Nephron (organoid): ENCODE measurements around the gene WIPF3.

Source experiments
- H3K27ac Mint-ChIP-seq, 3 experiments: 2 replicates each; pipeline ENCODE4 v1.8.0; 2020; ENCODE audit warnings: mixed read lengths in 3 of 3, mild to moderate bottlenecking in 2 of 3, moderate library complexity in 1 of 3
- H3K27me3 Mint-ChIP-seq: 2 replicates; pipeline ENCODE4 v1.8.0; 2021; ENCODE audit warnings: low read depth, mild to moderate bottlenecking, moderate library complexity, mixed read lengths
- H3K36me3 Mint-ChIP-seq: 2 replicates; pipeline ENCODE4 v1.8.0; 2020; ENCODE audit warnings: low read depth, mixed read lengths
- H3K4me1 Mint-ChIP-seq: 2 replicates; pipeline ENCODE4 v1.8.0; 2020; ENCODE audit warnings: mixed read lengths
- H3K4me3 Mint-ChIP-seq, 3 experiments: 2 replicates each; pipeline ENCODE4 v1.8.0; 2020; ENCODE audit warnings: mild to moderate bottlenecking in 3 of 3, mixed read lengths in 3 of 3, moderate library complexity in 2 of 3
- H3K9me3 Mint-ChIP-seq: 2 replicates; pipeline ENCODE4 v1.8.0; 2020; ENCODE audit warnings: mixed read lengths
- TF ChIP-seq, protein P1 (sequence below), 3 experiments: fragments of 200-600 bp; sonication (generic); IDR thresholded peaks; one replicate each; pipeline ENCODE4 v1.5.0; 2021; ENCODE audit warnings: antibody characterized with exemption in 3 of 3; ENCODE audit not compliant: unreplicated experiment in 3 of 3

WIPF3 gene

DNA sequence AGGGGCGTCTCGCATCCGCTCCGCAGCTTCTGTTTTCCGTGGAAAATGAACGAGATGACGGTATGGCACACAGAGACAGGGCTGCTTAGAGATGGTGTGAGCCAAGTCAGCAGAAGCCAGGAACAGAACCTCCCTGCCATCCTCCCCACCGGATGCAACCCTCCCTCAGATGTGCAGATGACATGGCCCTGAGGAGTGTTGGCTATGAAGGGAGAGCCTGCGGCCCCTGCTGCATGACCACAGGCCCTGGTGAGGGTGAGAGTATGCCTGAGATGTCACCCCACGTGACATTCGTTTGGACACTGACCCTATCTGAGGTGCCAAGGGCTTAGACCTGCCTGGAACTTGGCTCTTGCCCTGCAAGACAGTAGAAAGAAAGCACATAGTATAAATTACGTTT lies 29.4 kb downstream of the WIPF3 start:
- H3K4me3 Mint-ChIP-seq = no peak overlapping the region
- no peak overlapping the region for H3K27ac Mint-ChIP-seq
- no peaks in the 10 kb centered on the region for H3K36me3 Mint-ChIP-seq
- H3K27me3 Mint-ChIP-seq = peaks cover 6% of the 10 kb centered on the region
- peaks cover 20% of the 10 kb centered on the region for H3K4me1 Mint-ChIP-seq
- H3K9me3 Mint-ChIP-seq = peaks cover 2% of the 10 kb centered on the region
- TF ChIP-seq, protein P1, sequence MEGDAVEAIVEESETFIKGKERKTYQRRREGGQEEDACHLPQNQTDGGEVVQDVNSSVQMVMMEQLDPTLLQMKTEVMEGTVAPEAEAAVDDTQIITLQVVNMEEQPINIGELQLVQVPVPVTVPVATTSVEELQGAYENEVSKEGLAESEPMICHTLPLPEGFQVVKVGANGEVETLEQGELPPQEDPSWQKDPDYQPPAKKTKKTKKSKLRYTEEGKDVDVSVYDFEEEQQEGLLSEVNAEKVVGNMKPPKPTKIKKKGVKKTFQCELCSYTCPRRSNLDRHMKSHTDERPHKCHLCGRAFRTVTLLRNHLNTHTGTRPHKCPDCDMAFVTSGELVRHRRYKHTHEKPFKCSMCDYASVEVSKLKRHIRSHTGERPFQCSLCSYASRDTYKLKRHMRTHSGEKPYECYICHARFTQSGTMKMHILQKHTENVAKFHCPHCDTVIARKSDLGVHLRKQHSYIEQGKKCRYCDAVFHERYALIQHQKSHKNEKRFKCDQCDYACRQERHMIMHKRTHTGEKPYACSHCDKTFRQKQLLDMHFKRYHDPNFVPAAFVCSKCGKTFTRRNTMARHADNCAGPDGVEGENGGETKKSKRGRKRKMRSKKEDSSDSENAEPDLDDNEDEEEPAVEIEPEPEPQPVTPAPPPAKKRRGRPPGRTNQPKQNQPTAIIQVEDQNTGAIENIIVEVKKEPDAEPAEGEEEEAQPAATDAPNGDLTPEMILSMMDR (IDR thresholded peaks at IDR 0.05; ENCODE audit: unreplicated experiment in 3 of 3) = no peak

- Mint-ChIP-seq H3K9me3 (no peaks in the 10 kb centered on the region), H3K27ac (peak overlapping the region in 1 of 3 experiments; percentile 70), H3K36me3 (no peaks in the 10 kb centered on the region), H3K27me3 (peaks cover 3% of the 10 kb centered on the region), H3K4me1 (peaks cover 24% of the 10 kb centered on the region), H3K4me3 (peak overlapping the region in 1 of 3 experiments; percentile 18)
- TF ChIP-seq, protein P1 (IDR thresholded peaks at IDR 0.05; ENCODE audit: unreplicated experiment in 3 of 3) = no peak
Measured at GRCh38 chr7:29839302-29839701, 33.0 kb downstream of the WIPF3 start.

- Mint-ChIP-seq H3K27me3 (peaks cover 3% of the 10 kb centered on the region), H3K4me3 (no peak overlapping the region), H3K27ac (peak overlapping the region in 1 of 3 experiments; percentile 19), H3K9me3 (no peaks in the 10 kb centered on the region), H3K36me3 (no peaks in the 10 kb centered on the region), H3K4me1 (peaks cover 24% of the 10 kb centered on the region)
- TF ChIP-seq, protein P1 (IDR thresholded peaks at IDR 0.05; ENCODE audit: unreplicated experiment in 3 of 3) = no peak
Measured at GRCh38 chr7:29839921-29840320, 33.6 kb downstream of the WIPF3 start.

- no peaks in the 10 kb centered on the region for H3K9me3 Mint-ChIP-seq
Measured at GRCh38 chr7:29840701-29841100, 34.4 kb downstream of the WIPF3 start.

GRCh38 chr7:29841926-29842701 lies 35.8 kb downstream of the WIPF3 start:
- Mint-ChIP-seq H3K4me1 (peaks cover 26% of the 10 kb centered on the region), H3K9me3 (no peaks in the 10 kb centered on the region), H3K4me3 (no peak overlapping the region), H3K27ac (no peak overlapping the region), H3K36me3 (no peaks in the 10 kb centered on the region), H3K27me3 (peaks cover 3% of the 10 kb centered on the region)
- TF ChIP-seq, protein P1 (IDR thresholded peaks at IDR 0.05; ENCODE audit: unreplicated experiment in 3 of 3) = no peak

More at GRCh38 chr7:29840701-29841100, 34.4 kb downstream of the WIPF3 start:
- Mint-ChIP-seq H3K4me3 (no peak overlapping the region), H3K27me3 (peaks cover 3% of the 10 kb centered on the region), H3K36me3 (no peaks in the 10 kb centered on the region), H3K27ac (peak overlapping the region in 1 of 3 experiments; percentile 19), H3K4me1 (peaks cover 24% of the 10 kb centered on the region)
- TF ChIP-seq, protein P1 (IDR thresholded peaks at IDR 0.05; ENCODE audit: unreplicated experiment in 3 of 3) = no peak

GRCh38 chr7:29843093-29843492 lies 36.8 kb downstream of the WIPF3 start:
- TF ChIP-seq, protein P1 (IDR thresholded peaks at IDR 0.05; ENCODE audit: unreplicated experiment in 3 of 3) = no peak
- no peaks in the 10 kb centered on the region for H3K36me3 Mint-ChIP-seq
- H3K27me3 Mint-ChIP-seq = peaks cover 5% of the 10 kb centered on the region
- peaks cover 29% of the 10 kb centered on the region for H3K4me1 Mint-ChIP-seq
- no peaks in the 10 kb centered on the region for H3K9me3 Mint-ChIP-seq
- H3K4me3 Mint-ChIP-seq = no peak overlapping the region
- H3K27ac Mint-ChIP-seq = no peak overlapping the region
